ENCODE data around the gene TGFBI.
"Not testable (repeated sequence)": the region's sequence is repeated elsewhere in the genome, so short reads cannot be mapped to it uniquely, and the experiment has no call there.

TGFBI gene

DNA sequence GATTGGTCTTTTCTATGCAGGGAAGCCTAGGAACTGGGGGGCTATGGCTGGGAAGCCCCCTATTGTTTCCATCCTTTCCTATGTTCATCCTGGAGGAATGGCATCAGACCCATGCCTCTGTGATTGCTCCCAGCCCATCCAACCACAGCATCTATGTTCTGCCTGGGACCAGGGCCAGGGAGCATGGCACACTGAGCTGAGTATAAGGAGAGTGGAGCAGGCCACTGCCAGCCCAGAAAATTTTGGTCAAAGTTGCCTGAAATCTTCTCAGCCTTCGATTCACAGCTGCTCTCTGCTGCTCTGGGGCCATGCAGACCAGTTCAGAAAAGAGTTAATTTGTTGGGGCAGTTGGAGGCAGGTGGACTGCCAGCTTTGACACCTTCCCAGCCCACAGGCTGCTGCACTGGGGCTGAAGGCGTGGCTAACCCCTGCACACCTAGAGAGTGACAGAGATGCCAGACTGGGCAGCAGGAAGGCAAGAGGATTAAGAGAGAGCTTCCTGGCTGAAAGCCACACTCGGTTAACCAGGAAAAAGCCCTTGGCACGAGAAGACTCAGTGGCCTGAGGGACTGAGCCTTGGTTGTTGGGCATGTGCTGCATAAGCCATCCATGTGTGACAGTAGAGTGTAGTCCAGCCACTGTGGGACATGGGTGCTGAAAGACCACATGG, 12.1 kb downstream of the TGFBI start:
- H3K4me1 ChIP-seq (ENCODE audit: control insufficient read depth in 1 of 2, insufficient read depth in 1 of 2, low read depth in 1 of 2, low read length in 1 of 2) = peaks cover 20 to 22% of the 10 kb centered on the region in 2 experiments
- no peaks in the 10 kb centered on the region for H3K36me3 ChIP-seq

DNA sequence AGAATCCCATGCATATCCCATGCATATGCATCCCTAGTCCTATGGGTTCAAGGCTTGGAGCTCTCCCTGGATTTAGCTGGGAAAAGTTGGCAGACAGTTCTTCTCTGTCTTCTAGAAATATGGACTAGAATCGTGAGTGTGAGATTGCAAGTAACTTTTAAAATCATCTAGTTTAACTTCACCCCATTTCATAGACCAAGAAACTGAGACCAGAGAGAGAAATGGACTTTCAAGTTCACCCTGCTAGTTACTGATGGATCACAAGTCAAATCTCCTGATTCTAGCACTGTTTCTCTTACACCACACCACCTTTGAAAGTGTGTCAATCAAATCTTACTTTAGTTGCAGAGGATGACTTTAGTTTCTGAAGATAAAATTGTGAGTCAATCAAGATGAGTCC, 13.4 kb downstream of the TGFBI start:
- no peak overlapping the region for H3K4me3 ChIP-seq (ENCODE audit: low read depth in 1 of 2, low read length in 1 of 2)
- no peaks in the 10 kb centered on the region for H3K36me3 ChIP-seq
- no peak overlapping the region for H3K27ac ChIP-seq
- peaks cover 14 to 16% of the 10 kb centered on the region in 2 experiments for H3K4me1 ChIP-seq (ENCODE audit: control insufficient read depth in 1 of 2, insufficient read depth in 1 of 2, low read depth in 1 of 2, low read length in 1 of 2)
- TF ChIP-seq, protein P1, sequence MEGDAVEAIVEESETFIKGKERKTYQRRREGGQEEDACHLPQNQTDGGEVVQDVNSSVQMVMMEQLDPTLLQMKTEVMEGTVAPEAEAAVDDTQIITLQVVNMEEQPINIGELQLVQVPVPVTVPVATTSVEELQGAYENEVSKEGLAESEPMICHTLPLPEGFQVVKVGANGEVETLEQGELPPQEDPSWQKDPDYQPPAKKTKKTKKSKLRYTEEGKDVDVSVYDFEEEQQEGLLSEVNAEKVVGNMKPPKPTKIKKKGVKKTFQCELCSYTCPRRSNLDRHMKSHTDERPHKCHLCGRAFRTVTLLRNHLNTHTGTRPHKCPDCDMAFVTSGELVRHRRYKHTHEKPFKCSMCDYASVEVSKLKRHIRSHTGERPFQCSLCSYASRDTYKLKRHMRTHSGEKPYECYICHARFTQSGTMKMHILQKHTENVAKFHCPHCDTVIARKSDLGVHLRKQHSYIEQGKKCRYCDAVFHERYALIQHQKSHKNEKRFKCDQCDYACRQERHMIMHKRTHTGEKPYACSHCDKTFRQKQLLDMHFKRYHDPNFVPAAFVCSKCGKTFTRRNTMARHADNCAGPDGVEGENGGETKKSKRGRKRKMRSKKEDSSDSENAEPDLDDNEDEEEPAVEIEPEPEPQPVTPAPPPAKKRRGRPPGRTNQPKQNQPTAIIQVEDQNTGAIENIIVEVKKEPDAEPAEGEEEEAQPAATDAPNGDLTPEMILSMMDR (IDR thresholded peaks at IDR 0.05) = no peak
- H3K9me3 ChIP-seq = no peaks in the 10 kb centered on the region
- H3K27me3 ChIP-seq = no peaks in the 10 kb centered on the region

More for the DNA sequence above, 12.1 kb downstream of the TGFBI start:
- Histone ChIP-seq H3K4me3 (ENCODE audit: low read depth in 1 of 2, low read length in 1 of 2) (no peak overlapping the region), H3K27me3 (no peaks in the 10 kb centered on the region), H3K9me3 (no peaks in the 10 kb centered on the region), H3K27ac (no peak overlapping the region)
- TF ChIP-seq, protein P1 (IDR thresholded peaks at IDR 0.05) = no peak

DNA sequence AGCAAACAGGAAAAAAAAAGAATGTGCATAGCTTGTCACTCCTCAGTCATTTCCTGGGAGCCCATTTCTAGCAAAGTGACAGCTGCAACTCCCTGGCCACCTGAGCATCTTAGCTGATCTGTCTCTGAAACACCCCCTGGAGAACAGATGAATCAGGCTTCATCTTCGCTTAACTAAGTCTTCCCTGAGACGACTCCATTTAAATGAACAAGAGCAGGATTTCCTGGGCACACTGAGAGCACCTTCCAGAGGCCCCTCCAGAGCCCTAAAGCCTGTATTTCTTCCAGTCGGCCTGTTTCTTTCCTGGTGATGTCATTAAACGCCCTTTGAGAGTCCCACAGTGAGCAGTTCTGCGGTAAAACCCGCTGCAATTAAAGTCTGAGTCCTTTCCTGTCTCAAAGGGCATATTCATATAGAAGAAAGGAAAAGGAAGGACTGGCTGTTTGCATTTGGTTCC, 13.9 kb downstream of the TGFBI start:
- no peak overlapping the region for H3K4me3 ChIP-seq (ENCODE audit: low read depth in 1 of 2, low read length in 1 of 2)
- no peaks in the 10 kb centered on the region for H3K27me3 ChIP-seq
- no peak overlapping the region for H3K27ac ChIP-seq
- TF ChIP-seq, protein P1 (IDR thresholded peaks at IDR 0.05) = no peak
- no peaks in the 10 kb centered on the region for H3K9me3 ChIP-seq
- H3K4me1 ChIP-seq (ENCODE audit: control insufficient read depth in 1 of 2, insufficient read depth in 1 of 2, low read depth in 1 of 2, low read length in 1 of 2) = peaks cover 9 to 10% of the 10 kb centered on the region in 2 experiments
- no peaks in the 10 kb centered on the region for H3K36me3 ChIP-seq

DNA sequence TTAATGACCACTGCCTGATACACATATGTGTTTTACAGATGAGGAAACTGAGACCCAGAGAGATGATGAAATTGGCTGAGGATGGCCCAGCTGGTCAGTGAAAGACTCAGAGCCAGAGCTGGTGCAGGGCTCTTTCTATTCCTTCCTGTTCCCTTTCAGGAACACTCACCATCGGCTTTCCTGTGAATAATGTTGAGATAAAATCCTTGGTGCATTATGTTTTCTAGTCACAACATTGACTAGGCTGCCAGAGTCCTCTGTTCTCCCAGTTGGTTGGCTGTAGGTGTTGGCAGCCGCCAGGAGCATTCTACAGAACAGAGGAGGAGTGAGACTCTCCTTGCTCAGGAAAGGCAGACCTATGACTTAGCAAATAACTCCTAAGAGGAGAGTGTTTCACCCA, 14.8 kb downstream of the TGFBI start:
- Histone ChIP-seq H3K4me3 (ENCODE audit: low read depth in 1 of 2, low read length in 1 of 2) (no peak overlapping the region), H3K9me3 (no peaks in the 10 kb centered on the region), H3K4me1 (ENCODE audit: control insufficient read depth in 1 of 2, insufficient read depth in 1 of 2, low read depth in 1 of 2, low read length in 1 of 2) (peaks cover 7 to 10% of the 10 kb centered on the region in 2 experiments), H3K27ac (no peak overlapping the region), H3K36me3 (no peaks in the 10 kb centered on the region), H3K27me3 (no peaks in the 10 kb centered on the region)
- TF ChIP-seq, protein P1 (IDR thresholded peaks at IDR 0.05) = no peak

DNA sequence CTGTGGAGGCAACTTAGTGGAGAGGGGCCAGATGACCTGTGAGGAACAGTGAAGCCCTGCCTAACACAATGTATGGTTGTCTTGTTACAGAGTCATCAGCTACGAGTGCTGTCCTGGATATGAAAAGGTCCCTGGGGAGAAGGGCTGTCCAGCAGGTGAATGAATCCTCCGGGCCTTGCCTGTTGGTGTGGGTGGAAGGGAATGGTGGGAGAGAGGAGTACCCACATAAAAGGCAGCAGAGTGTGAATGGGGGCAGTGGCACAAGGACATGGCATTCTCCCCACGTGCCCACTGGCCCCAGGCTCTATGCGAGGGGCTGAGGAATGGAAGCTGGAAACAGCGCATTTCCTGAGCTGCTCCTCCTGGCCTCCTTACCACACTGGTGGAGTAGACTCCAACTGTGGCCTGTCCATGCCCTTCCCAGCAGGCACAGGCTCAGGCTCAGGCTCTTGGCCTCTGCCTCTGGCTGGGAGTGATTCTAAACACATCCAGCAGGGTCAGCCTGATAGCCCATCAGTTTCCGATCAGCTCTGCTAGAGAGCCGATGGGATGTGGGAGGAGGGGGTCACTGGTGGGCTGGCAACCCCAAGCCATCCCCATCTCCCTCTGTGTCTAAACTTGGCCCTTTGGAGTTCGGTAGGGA, 15.3 kb downstream of the TGFBI start:
- no peak overlapping the region for H3K27ac ChIP-seq
- H3K27me3 ChIP-seq = no peaks in the 10 kb centered on the region
- TF ChIP-seq, protein P1 (IDR thresholded peaks at IDR 0.05) = no peak
- H3K36me3 ChIP-seq = no peaks in the 10 kb centered on the region
- no peaks in the 10 kb centered on the region for H3K9me3 ChIP-seq
- peaks cover 7 to 10% of the 10 kb centered on the region in 2 experiments for H3K4me1 ChIP-seq (ENCODE audit: control insufficient read depth in 1 of 2, insufficient read depth in 1 of 2, low read depth in 1 of 2, low read length in 1 of 2)
- no peak overlapping the region for H3K4me3 ChIP-seq (ENCODE audit: low read depth in 1 of 2, low read length in 1 of 2)

DNA sequence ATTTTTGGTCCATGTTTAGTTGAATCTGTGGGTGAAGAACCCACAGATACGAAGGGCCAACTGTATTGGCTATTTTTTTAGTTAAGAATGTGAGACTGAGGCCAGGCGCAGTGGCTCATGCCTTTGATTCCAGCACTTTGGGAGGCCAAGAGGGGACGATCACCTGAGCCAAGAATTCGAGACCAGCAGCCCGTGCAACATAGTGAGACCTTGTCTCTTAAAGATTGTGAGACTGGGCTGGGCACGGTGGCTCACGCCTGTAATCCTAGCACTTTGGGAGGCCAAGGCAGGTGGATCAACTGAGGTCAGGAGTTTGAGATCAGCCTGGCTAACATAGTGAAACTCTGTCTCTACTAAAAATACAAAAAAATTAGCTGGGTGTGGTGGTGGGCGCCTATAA, 16.2 kb downstream of the TGFBI start:
- not testable (repeated sequence) for H3K36me3 ChIP-seq; H3K27ac ChIP-seq; H3K27me3 ChIP-seq; H3K4me3 ChIP-seq (ENCODE audit: low read depth in 1 of 2, low read length in 1 of 2); H3K9me3 ChIP-seq
- H3K4me1 ChIP-seq (ENCODE audit: control insufficient read depth in 1 of 2, insufficient read depth in 1 of 2, low read depth in 1 of 2, low read length in 1 of 2) = peaks cover 7 to 10% of the 10 kb centered on the region in 2 experiments
